Stimulated activated CD8-positive, alpha-beta memory T cell treated with anti-CD3 and anti-CD28 coated beads, Interleukin-2, amount 100 ng/mL, for 48 hours (primary cell): Measurements from ENCODE around the gene CDK12.
A peak's percentile ranks its signal among the peaks of the same experiment; 100 is the strongest.

ENCODE experiments used
- DNase-seq, 2 donors: peaks; one replicate each; pipeline ENCODE4 v3.0.0-alpha.2; 2020; ENCODE audit warnings: low read depth in 2 of 2

The CDK12 gene

DNA sequence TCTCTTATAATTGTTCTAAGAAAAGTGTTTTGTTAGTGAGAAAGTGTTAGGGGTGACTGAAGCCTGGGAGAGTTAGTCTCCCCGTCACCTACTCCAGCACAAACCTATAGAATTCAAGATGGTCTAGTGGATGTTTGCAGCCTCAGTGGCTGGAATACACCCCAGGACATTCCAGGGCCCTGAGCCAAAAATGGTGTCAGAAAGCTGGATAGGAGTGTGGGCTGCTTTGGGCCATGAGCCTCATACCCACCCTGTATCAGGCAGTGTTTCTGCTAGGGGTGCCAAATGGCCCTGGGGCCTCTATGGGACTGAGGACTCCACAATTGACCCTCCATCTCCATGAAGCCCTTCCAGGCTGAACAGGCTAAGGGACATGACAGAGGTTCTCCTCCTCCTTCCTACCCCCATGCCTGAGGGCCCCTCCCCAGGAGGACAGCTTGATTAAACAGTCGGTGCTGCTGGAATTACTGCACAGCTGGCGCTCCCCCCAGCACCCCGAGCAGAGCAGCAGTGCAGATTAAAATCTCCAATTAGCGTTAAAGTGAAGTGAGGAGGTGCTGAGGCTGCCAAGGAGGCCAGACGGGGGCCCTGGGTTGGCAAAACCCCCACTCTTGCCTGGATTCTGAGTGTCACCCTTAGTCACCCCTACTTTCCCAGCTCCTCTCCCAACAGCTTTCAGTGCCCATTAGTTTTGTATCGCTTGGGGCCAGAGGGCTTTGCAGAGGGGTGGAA, 87.4 kb downstream of the CDK12 start:
- DNase-seq = no peak

DNA sequence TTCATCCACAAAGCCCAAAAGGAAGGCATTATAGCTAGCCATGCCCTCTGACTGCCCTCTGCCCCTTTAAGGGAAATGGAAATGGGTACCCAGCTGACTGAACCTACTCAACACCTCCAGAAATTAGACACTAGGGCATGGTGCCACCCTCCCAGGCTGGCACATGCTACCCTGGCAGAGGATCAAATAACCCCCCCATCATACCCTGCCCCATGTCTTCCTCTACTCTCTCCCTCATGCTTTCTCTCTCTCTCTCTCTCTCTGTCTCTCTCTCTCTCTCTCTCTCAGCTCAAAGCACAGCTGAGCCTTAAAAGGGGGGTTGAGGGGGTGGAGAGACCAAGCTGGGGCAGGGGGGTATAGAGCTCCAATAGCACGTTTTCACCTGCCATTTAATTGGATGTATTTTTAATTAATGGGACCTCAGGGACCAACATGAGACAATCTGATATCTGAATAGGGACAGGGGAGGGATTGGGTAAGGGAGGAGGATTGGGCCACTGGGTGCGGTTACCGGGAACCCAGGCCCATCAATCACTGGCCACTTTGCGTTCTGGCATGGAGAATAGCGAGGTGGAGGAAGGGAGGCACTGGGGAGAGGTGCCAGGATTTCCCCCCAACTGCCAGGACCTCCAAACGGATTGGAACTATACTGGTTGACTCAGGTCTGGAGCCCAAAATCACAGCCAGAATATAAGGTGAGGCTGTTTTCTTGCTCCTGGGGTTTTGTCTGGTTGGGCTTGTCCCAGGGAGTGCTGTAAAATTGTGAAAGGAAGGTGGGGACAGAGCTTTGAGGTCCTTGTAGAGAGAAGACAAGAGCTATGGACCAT, 88.7 kb downstream of the CDK12 start:
- DNase-seq = no peak

DNA sequence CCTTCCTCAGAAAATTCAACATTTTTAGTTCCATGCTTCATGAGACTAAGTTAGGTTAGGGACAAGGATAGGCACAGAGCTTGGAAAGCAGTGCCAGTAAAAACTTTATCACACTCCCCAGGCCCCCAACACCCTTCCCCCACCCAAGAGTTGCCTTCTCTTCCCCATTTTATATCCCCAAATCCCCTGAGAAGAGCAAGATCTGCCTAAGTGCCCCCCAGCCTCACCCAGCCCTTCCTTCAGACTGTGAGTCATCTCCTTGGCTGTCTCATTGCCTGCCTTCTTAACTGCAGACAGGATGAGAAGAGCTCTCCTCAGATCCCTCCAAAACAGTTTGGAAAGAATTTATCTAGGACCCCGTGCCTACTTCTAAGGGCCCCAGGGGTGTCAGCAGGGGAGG, 90.6 kb downstream of the CDK12 start:
- DNase-seq = no peak

DNA sequence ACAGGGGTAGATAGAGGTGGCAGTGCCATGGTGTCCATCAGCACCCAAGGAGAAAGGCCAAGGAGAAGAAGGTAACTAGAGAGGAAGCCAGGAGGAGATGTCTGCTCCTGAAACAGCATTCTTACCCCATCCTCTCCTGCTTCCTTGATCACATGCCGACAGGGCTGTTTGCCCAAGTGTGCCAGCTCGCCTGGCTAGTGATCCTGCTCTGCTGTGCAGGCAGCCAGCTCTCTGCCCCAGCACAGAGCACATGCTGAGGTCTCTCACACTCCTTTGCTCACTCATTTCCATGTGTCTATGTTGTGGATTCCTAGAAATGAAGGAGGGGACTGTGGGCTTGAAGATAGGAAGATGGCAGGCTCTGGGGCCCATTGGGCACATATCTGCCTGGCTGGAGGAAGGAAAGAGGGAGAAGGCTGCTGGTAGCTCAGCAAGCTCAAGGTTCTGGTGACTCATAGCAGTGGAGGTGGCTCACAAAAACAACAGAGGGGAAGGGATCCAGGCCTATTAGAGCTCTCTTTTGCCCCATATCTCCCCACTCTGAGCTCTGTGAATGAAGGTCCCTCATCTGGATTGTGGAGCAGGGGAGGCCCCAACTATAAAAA, 92.2 kb downstream of the CDK12 start:
- no peak for DNase-seq

DNA sequence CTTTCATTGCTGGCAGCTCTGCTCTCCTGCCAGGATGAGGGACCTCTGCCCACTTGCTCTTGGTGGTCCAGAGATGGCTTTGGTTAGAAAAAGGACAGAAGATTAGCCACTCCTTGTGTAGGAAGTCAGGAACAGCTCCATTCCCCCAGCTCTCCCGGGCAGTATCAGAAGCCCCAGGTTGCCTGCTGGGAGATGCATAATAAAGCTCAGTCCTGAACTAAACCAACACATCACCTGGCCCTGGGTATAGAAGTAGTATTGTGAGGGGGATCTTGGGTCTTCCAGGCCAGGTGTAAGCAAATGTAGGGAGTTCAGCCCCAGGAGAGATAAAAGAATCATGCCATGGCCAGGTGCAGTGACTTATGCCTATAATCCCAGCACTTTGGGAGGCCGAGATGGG, 94.1 kb downstream of the CDK12 start:
- no peak for DNase-seq

DNA sequence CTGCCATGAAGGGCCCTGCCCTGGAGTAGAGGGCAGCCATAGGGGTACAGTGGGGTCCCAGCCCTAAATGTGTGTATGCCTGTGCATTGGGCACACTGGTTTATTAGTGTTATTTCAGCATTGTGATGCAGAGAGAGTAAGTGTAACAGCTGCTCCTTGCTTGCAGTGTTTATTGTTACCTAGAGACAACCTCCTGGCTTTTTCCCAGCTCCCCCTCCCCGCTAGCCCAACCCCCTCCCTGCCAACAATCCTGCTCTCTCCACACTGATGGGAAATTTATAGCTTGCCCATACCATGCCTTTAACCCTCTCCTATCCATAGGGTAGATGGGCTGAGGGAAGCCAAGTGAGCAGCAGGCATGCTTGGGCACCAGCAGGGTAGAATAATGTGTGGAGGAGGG, 95.1 kb downstream of the CDK12 start:
- no peak for DNase-seq

DNA sequence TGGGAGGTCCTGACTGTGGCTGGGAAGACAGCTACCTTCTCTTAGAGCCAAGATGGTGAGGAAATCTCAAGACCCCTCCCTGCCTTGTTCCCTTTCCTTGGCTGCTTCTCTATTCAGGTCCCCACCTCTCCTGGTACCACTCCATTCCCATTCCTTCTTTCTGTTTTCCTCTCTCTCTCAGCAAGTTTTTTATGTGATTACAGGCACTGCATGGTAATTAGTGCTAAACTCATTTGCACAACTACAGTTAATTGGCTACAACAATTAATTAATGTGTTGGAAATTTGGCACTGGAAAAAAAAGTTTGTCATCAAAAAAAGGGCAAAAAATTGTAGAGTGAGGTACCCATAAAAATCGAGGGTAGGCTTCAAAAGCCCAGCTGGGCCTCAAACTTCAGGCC, 101.1 kb downstream of the CDK12 start:
- DNase-seq = no peak

GRCh38 chr17:39562976-39563375, 101.7 kb downstream of the CDK12 start:
- DNase-seq = no peak

DNA sequence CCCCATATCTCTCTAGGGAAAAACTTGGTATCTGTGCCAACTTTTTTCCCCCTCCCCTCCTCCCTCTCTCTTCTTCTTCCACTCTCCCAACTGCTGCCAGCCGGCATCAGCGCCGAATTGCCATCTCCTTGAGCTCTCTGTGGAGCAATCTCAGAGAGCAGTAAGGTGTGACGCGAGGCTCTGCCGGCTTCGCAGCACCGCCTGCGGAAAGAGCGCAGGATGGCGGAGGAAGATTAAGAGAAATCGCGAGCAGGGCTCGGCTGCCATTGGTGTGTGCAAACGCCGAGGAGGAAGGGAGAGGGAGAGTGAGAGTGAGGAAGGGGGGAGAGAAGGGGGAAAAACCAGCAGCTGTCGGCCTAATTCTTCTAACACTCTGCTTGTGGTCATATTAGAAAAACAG, 102.2 kb downstream of the CDK12 start:
- DNase-seq = no peak

DNA sequence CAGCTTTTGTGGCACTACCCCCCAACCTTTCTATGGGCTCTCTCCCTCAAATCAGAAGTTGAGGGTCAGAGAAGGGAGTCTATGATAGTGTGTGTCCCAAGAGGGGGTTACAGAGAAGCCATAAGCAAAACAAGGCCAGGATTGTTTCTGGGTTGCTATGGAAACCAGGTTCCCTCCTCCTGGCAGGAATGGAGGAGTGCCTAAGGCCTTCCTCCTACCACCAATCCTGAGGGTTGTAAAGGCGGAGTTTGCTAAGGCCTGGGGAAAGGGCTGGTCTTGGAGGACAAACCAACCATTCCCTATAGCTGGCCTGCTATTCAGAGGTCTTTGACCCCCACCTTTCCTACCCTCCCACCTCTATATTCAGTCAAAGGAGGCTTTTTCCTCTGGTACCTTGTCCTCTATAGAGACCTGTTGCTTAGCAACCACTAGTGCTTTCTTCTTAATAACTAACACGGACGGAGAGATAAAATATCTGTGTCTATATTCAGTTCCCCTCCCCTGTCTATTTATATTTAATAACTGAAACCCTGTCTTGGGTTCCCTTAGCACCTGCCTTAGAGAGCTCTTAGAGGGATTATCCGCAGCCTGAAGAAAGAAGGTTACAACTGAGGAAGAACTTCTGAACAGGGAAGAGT, 103.0 kb downstream of the CDK12 start:
- DNase-seq = no peak

GRCh38 chr17:39566094-39566850, 105.0 kb downstream of the CDK12 start:
- no peak for DNase-seq

DNA sequence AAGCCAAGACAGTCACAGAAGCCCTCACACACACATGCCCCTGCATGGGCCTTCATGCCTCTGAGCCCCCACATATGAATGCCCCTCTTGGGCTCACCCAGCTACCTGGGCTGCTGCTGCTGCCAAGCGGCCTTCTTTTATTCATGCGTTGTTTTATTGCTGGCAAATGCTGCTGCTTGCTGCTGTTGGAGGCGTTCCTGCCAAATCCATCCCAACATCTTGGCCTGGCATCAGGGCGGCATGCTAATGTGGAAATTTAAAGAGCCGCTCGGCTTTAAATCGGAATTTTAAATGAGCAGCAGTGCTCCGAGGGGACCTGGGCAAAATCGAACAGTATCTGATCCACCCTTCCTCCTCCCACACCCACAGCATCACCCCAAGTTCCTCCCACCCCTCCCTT, 107.4 kb downstream of the CDK12 start:
- no peak for DNase-seq

DNA sequence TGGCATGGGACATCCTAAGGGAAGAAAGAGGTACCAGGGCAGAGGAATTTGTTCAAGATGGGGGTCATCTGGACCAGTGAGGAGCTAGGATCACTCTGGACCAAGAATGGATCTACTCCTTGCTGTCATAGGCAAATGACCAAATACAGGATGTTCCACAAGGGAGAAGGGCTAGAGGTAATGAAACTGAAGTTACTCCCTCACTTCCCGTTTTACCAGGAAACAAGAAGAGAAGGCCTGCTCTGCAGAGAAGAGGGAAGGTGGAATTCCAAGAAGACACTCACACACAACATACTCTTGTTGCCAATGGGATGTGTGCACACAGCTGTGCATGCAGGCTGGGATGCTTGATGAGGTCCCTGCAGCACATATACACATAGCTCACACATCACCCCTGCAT, 107.8 kb downstream of the CDK12 start:
- DNase-seq = no peak

DNA sequence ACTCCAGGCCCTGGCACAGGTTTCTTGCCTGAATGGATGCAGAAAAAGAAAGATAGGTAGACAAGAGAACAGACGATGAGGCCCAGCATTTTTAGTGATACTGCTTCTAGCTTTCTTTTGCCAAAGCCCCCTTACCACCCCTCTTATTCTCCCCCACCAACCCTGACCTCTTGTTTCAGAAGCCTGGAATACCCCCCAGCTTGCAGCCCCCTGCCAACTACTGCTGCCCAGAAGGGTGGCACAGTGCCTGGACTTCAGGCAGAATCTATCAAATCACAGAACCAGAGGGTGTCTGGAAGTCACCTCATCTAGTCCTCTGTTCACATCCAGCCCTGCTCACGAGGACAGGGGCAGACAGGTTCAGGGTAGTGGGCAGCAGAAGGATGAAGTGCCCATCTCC, 110.8 kb downstream of the CDK12 start:
- DNase-seq = no peak

DNA sequence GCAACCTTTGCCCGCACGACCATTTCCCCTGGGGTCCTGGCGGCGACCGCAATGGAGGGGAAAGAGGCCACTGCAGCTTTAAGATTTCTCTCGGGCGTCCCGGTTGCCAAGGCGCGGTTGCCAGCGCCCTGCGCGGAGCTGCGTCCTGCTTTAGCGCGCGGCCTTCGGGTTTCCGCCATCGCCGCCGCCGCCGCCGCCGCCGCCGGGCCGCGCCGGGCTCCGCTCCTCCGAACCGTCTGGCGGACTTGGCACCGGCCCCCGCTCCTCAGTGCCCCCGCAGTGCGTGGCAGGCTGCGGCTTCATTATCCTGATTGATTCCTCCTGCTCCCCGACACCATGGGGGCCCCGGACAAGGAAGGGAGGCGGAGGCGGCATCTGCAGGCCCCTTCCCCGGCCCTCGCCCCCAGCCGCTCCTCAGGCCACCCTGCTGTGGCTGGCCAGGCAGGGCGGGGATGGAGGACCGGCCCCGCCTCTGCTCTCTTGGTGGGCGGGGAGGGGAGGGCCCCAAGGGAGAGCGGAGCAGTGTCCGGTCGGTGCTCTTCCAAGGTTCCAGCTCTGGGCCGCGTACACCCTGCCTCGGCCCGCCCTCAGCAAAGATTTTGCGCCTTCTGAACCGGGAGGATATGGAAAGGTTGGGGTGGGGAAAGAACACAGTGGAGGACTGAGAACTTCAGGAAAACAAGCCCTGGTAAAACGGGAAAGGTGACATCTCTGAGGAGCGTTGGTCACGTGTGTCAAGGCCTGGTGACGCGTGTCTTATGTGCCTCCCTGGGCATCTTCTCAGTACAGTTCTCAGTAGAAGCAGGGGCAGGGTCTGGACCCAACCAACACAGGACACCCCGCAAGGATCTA, 112.4 kb downstream of the CDK12 start:
- peak; percentile 29 to 32 for DNase-seq

GRCh38 chr17:39576187-39576586, 114.9 kb downstream of the CDK12 start:
- no peak for DNase-seq

DNA sequence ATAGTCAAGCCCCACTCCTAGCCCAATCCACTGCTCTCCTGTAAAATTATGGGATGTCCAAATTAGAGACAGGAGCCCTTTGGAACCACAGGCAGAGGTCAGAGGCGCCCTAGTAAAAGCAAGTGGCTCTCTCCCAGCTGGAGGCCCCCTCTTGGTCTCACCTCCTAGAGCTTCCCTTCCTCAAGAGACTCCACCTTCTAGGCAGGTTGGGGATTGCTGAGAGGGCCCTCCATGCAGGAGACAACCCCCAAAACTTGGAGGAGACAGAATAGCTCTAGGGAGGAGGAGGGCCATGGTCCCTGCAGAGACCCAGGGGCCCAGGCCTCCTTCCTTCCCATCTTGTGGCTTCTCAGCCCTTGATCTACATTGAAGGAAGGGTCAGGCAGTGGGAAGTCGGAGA, 117.0 kb downstream of the CDK12 start:
- no peak for DNase-seq

DNA sequence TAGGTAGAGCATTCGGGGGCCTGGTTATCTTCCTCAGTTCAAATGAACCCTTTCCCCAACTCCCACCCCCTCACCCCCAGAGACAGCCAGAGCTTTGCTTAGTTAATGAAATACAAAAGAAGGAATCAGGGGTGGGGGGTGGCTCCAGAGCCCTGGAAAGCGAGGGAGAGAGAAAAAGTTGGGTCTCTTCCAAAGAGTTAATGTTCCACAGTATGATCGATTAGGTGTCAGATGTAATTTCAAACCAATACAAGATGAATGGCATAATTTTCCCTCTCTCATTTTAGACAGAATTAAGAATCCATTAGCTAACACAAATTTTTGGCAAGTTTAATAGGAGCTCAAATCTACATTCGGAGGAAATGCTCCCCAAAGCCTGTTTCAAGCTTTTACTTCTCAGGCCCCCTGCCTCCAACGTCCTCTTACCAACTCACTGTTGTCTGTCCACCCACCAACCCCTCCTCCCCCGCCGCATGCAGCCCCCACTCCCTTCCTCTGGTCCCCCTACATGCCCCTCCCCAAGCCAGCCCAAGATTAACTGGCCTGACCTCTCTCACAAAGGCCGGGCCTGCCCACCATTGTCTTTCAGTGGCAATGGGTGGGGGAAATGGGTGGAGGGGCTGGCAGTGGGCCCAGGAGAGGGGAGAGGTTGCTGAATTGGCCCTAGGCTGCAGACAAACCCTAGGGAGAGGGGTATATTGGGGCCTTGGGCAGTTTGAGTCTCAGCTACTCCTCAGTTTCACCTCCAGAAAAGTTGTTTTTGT, 118.2 kb downstream of the CDK12 start:
- DNase-seq = no peak

- no peak for DNase-seq
Measured at GRCh38 chr17:39580082-39580468, 118.8 kb downstream of the CDK12 start.
